Measurements from ENCODE around the gene TM9SF1.

The TM9SF1 gene

GRCh38 chr14:24177041-24177825 is 18.0 kb downstream of the TM9SF1 start:
- DNase-seq: no peak

- DNase-seq: no peak
Observed at GRCh38 chr14:24176599-24176998, 18.6 kb downstream of the TM9SF1 start.

GRCh38 chr14:24172871-24173281 is 22.4 kb downstream of the TM9SF1 start:
- DNase-seq: no peak

- DNase-seq: no peak
Observed at GRCh38 chr14:24172261-24172860, 22.9 kb downstream of the TM9SF1 start.

GRCh38 chr14:24171422-24172260 is 23.6 kb downstream of the TM9SF1 start, which contains the start of gene REC8:
Gene REC8 (plus strand): TSS chr14:24172080. CDS start chr14:24172553, 473 bp downstream.
- DNase-seq: peak; percentile 86

DNA sequence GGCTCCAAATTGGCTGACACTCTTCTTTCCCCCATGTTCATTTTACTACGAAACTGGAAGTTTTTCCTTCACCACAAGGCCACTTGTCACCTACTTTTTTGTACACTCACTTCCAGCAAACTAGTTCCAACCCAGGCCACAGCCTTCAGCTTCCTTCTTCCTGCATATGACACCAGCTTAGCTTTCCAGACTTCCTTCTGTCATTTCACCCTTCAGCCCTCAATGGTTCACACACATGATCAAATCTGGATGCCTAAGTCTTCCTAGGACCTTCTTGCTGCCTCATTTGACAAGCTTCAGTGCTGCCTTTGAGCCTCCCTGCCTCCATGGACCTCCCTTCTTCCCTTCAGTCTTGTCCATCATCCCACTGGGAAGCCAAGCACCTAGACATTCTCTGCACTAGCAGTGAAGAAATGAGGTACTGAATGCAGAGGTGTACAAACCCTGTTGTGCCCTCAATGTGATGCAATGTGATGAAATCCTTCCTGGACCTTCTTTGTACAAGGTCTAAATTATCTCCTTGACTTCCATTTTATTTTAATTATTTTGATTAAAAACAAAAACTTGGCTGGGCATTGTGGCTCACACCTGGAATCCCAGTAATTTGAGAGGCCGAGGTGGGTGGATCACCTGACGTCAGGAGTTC is 27.6 kb downstream of the TM9SF1 start:
- no peak for DNase-seq

- DNase-seq: no peak
Observed at GRCh38 chr14:24165785-24166184, 29.5 kb downstream of the TM9SF1 start.

- DNase-seq: no peak
Observed at GRCh38 chr14:24164518-24164991, 30.7 kb downstream of the TM9SF1 start.

GRCh38 chr14:24162093-24162492 is 33.1 kb downstream of the TM9SF1 start:
- no peak for DNase-seq

DNA sequence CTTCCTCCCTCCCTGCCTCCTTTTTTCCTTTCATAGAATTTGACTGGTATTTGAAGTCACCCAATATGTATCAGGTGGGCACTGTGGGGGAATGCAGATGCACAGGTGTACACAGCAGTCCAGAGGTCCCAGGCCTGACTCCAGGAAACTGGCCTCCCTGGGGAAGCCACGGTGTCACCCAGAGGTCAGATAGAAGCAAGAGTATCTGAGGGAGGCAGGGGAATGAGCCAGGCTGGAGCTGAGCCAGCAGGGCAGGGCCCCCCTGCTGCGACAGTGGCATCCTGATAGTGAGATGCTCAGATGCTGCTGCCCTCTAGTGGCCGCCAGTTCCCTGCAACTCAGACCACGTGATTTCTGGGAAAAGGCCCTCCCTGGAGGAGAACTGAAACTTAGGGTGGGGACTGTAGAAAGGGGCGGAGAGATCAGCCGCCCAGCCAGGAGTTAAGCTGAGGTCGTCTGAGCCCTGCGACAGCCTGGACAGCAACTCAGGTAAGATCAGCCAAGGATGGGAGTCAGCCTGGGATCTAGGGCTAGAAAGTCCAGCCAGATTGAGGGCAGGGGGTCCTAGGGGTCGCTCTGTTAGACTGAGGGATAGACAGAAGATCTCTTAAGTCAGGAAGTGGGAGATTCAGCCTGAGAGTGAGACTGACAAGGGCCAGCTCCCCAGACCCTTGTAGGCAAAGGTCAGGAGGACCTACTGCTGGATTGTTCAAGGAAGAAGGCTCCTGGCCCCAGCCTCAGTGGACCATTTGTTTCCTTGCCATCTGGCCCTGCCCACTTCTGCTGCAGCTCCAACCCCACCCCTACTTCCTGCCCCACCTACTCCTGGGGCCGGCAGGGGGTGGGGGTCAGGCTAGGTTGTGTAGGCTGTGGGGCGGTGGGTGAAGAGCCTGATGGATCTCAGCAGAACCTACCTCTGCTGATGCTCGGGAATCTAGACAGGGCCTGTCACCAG is 34.1 kb downstream of the TM9SF1 start, which contains the start of gene IRF9:
TSS of gene IRF9 (plus strand) at position 416 of the 955 bp plus-strand sequence. CDS start 880 bp downstream, outside the sequence.
- DNase-seq: peak; percentile 95

DNA sequence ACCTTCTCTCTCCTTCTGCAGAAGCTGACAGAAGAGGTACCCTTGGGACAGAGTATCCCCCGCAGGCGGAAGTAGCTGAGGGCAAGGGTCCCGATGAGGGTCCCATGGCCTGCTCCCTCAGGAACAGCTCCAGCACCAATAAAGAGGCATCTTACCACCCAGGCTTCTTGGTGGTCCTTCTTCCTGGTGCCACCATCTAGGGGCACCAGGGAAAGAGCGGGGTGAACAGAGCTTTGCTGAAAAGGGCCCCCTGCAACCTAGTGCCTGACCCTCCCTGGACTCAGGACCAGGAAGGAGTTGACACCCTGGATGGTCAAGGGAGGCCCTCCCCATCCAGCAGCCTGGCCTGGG is 34.8 kb downstream of the TM9SF1 start:
- no peak for DNase-seq

- no peak for DNase-seq
Observed at GRCh38 chr14:24159777-24160498, 35.3 kb downstream of the TM9SF1 start.

DNA sequence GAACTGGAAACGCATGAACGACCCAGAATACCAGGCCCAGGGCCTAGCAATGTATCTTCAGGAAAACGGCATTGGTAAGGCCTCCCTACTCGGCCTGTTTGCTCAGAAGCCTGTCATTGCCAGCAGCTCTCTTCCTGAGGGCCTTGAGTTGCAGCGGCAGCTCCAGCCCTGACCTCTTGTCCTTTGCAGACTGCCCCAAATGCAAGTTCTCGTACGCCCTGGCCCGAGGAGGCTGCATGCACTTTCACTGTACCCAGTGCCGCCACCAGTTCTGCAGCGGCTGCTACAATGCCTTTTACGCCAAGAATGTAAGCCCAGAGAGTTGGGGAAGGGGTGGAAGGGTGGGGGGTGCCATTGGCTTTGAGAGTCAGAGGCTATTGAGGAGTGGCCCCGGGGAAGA is 37.9 kb downstream of the TM9SF1 start:
- no peak for DNase-seq

DNA sequence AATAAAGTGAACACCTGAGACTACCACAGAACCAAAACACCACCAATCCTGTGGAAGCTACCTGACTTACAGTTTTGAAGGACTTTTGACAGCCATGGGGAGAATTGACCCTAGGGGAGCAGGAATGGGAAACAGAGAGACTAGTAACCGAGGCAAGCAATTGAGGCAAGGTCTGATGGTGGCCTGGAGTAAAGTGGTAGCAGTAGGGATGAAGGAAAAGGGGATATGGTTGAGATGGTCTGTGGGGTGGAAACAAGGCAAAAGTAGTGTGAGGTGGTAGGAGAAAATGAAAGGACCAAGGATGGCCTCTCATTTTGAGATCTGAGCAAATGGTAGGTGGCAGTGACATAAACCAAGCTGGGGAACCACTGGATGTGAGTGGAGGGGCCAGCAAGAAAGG is 38.4 kb downstream of the TM9SF1 start:
- DNase-seq: no peak

GRCh38 chr14:24155100-24155499 is 40.1 kb downstream of the TM9SF1 start:
- no peak for DNase-seq

GRCh38 chr14:24151404-24152080 is 43.7 kb downstream of the TM9SF1 start:
- DNase-seq: no peak

DNA sequence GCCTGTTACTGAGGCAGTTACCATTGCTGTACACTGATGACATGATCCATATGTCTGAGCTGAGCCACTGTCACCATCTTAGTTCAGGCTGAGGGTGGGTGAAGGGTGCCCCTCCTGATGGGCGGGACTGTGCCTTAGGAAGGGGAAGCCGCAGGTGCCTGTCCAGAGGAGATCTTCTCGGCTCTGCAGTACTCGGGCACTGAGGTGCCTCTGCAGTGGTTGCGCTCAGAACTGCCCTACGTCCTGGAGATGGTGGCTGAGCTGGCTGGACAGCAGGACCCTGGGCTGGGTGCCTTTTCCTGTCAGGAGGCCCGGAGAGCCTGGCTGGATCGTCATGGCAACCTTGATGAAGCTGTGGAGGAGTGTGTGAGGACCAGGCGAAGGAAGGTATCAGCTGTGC is 44.2 kb downstream of the TM9SF1 start:
- no peak for DNase-seq

GRCh38 chr14:24150567-24150966 is 44.7 kb downstream of the TM9SF1 start:
- no peak for DNase-seq

DNA sequence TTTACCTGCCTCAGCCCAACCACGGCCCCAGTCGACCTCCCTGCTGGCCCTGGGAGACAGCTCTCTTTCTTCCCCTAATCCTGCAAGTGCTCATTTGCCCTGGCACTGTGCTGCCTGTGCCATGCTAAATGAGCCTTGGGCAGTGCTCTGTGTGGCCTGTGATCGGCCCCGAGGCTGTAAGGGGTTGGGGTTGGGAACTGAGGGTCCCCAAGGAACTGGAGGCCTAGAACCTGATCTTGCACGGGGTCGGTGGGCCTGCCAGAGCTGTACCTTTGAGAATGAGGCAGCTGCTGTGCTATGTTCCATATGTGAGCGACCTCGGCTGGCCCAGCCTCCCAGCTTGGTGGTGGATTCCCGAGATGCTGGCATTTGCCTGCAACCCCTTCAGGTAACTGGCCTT is 45.2 kb downstream of the TM9SF1 start:
- DNase-seq: no peak

GRCh38 chr14:24149302-24149969 is 45.8 kb downstream of the TM9SF1 start:
- no peak for DNase-seq

Data from fibroblast of skin of right biceps (primary cell).